Tibial nerve (tissue), 4 donors: ENCODE data around the gene PATL1. TPM values are rescaled to one million over a fixed set of nuclear protein-coding genes. Genes with fewer than 3 reads are reported as not detected.

ENCODE experiments used
- DNase-seq, 2 donors: peaks; one replicate each; pipeline ENCODE4 v3.0.0-alpha.2; 2019; ENCODE audit warnings: low spot score in 2 of 2
- H3K27ac ChIP-seq, 4 donors: fragments of 200-600 bp; sonication (generic) in 3 of 4; one replicate each; pipeline ENCODE4 v1.5.1; 2017 to 2019; ENCODE audit warnings: mild to moderate bottlenecking in 1 of 4
- H3K27me3 ChIP-seq, 2 donors: fragments of 200-600 bp; sonication (generic) in 1 of 2; one replicate each; pipeline versions ENCODE4 v1.5.1 to v1.6.0; 2017 to 2019
- H3K36me3 ChIP-seq, 3 donors: fragments of 200-600 bp; sonication (generic); one replicate each; pipeline ENCODE4 v1.5.1; 2018 to 2019
- H3K4me1 ChIP-seq, 4 donors: fragments of 200-600 bp; sonication (generic) in 3 of 4; one replicate each; pipeline ENCODE4 v1.5.1; 2017 to 2019
- H3K4me3 ChIP-seq, 4 donors: fragments of 200-600 bp; sonication (generic) in 3 of 4; one replicate each; pipeline ENCODE4 v1.5.1; 2017 to 2019; ENCODE audit warnings: mild to moderate bottlenecking in 1 of 4, moderate library complexity in 1 of 4
- H3K9me3 ChIP-seq, 4 donors: fragments of 200-600 bp; sonication (generic) in 3 of 4; one replicate each; pipeline ENCODE4 v1.5.1; 2017 to 2019
- CTCF ChIP-seq, 5 experiments: fragments of 200-600 bp in 3 of 5; fragments of 450-650 bp in 2 of 5; sonication (generic) in 3 of 5; IDR thresholded peaks; one replicate each; pipeline ENCODE4 v1.5.1; 2016 to 2019; ENCODE audit warnings: antibody characterized with exemption in 5 of 5, mild to moderate bottlenecking in 3 of 5, moderate library complexity in 2 of 5
- EP300 ChIP-seq, 2 donors: sonication (generic); formaldehyde crosslinking; IDR thresholded peaks; one replicate each; pipeline ENCODE4 v1.6.1; 2017; ENCODE audit warnings: antibody characterized with exemption in 2 of 2, mild to moderate bottlenecking in 1 of 2
- POLR2A ChIP-seq, 2 donors: fragments of 450-650 bp; IDR thresholded peaks; one replicate each; pipeline ENCODE4 v1.6.1; 2017; ENCODE audit warnings: antibody characterized with exemption in 2 of 2, mild to moderate bottlenecking in 2 of 2, moderate library complexity in 2 of 2
- WGBS, 2 donors: methylation state at CpG; one replicate each; pipeline ENCODE4 v1.1.5; 2018; 5-methylcytosine and 5-hydroxymethylcytosine counted together
- total RNA-seq, 4 donors: library from RNA; depleted of rRNA; stranded (reverse); fragments of >200 nt; gene quantifications; one replicate each; pipeline ENCODE4 v1.1.0, GENCODE V29; 2016

PATL1 gene
- 10 to 100 TPM; 11.4 to 16.1 (median 14.1) TPM for total RNA-seq

GRCh38 chr11:59668950-59669610, at the start of gene PATL1:
TSS of gene PATL1 (minus strand) at chr11:59669037. CDS start at chr11:59668895, 142 bp downstream.
- peak within 1 kb of the TSS; percentile 78 to 99 (median 90) for H3K4me3 ChIP-seq
- peaks cover 0 to 23% (median 0%) of the 10 kb centered on the region in 3 donors for H3K36me3 ChIP-seq
- peaks cover 0 to 49% (median 20%) of the 10 kb centered on the region in 4 donors for H3K4me1 ChIP-seq
- H3K9me3 ChIP-seq = no peaks in the 10 kb centered on the region
- DNase-seq = peak; percentile 98 to 99
- peak within 1 kb of the TSS; percentile 89 to 100 (median 98) for H3K27ac ChIP-seq
- peak; percentile 90 to 98 for TF ChIP-seq POLR2A (IDR thresholded peaks at IDR 0.05)
- TF ChIP-seq EP300 (IDR thresholded peaks at IDR 0.05) = peak; percentile 97 to 100
- peak in 2 of 5 experiments; percentile 28 to 44 for TF ChIP-seq CTCF (IDR thresholded peaks at IDR 0.05)
- WGBS, 2 donors = 0% methylated on average over 57 to 68 of the region's 68 CpGs
- no peaks in the 10 kb centered on the region for H3K27me3 ChIP-seq

DNA sequence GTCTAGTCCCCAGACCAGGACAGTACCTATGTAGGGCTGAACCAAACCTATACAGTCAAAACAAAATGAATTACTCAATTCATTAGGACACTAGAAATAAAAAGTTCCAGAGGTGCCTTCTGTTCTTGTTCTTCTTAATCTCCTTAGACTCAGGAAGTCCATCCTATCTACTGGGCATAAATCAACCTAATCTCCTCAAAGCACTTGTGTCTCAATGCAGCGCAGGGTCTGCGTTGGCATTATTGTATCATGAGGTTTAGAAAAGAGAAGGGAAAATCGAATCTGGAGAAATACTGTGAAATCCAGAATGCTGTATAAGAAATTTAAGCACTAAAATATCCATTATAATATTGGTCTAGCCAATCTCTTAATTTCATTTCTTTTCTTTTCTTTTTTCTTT, 47.2 kb upstream of the PATL1 start:
- no peak overlapping the region for H3K27ac ChIP-seq
- 67 to 70% methylated on average over 3 of the region's 3 CpGs for WGBS, 2 donors
- no peak for DNase-seq
- H3K4me3 ChIP-seq = no peak overlapping the region
- TF ChIP-seq EP300 (IDR thresholded peaks at IDR 0.05) (no peak), CTCF (IDR thresholded peaks at IDR 0.05) (no peak), POLR2A (IDR thresholded peaks at IDR 0.05) (no peak)
- H3K27me3 ChIP-seq = no peaks in the 10 kb centered on the region
- H3K36me3 ChIP-seq = no peaks in the 10 kb centered on the region
- H3K4me1 ChIP-seq = no peaks in the 10 kb centered on the region
- no peaks in the 10 kb centered on the region for H3K9me3 ChIP-seq

DNA sequence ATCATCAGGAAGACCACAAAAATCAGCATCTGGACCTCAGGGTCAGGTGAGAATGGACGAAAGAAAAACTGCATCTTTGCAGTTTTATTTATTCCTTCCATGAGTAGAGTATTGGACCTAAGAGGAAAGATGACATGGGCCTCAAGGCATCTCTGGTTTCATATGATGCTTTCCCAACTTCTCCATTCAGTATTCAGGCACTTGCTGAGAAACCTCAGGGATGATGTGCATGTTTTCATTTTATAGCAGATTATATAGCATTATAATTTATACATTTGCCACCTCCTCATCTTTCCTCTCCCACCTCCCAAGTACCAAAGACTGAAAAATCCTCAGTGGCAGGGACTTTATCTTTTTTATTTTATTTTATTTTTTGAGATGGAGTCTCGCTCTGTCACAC, 44.9 kb upstream of the PATL1 start, which contains the start of gene OR10V1:
TSS of gene OR10V1 (minus strand) at position 101 of the 400 bp plus-strand sequence. CDS start at position 101, 0 bp downstream.
- H3K4me3 ChIP-seq = no peak within 1 kb of the TSS
- no peaks in the 10 kb centered on the region for H3K36me3 ChIP-seq
- DNase-seq = no peak
- no peaks in the 10 kb centered on the region for H3K27me3 ChIP-seq
- WGBS, 2 donors = 83% methylated on average over 2 of the region's 2 CpGs
- H3K27ac ChIP-seq = no peak within 1 kb of the TSS
- no peaks in the 10 kb centered on the region for H3K4me1 ChIP-seq
- TF ChIP-seq POLR2A (IDR thresholded peaks at IDR 0.05) (no peak), CTCF (IDR thresholded peaks at IDR 0.05) (no peak), EP300 (IDR thresholded peaks at IDR 0.05) (no peak)
- no peaks in the 10 kb centered on the region for H3K9me3 ChIP-seq

GRCh38 chr11:59710136-59710847, 41.5 kb upstream of the PATL1 start:
- Histone ChIP-seq H3K27me3 (no peaks in the 10 kb centered on the region), H3K4me3 (no peak overlapping the region), H3K4me1 (no peaks in the 10 kb centered on the region), H3K27ac (no peak overlapping the region), H3K9me3 (no peaks in the 10 kb centered on the region), H3K36me3 (no peaks in the 10 kb centered on the region)
- no peak for DNase-seq
- 56 to 71% methylated on average over 3 of the region's 3 CpGs for WGBS, 2 donors
- TF ChIP-seq CTCF (IDR thresholded peaks at IDR 0.05) (no peak), EP300 (IDR thresholded peaks at IDR 0.05) (no peak), POLR2A (IDR thresholded peaks at IDR 0.05) (no peak)

DNA sequence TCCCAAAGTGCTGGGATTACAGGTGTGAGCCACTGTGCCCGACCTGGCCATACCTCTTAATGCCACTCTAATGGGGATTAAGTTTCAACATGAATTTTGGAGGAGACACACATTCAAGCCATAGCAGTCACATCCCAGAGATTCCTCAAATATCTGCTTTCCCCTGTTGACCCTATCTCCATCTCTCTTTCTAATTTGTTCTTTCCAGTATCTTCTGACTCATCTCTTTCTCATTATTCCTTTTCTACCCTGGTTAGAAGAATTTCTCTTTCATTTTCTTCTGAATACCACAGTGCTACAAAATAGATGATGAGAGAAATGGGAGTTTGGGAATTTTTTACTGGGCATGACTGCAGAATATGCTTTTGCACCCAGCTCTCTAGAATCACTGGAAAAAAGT, 39.7 kb upstream of the PATL1 start:
- H3K4me1 ChIP-seq = no peaks in the 10 kb centered on the region
- no peaks in the 10 kb centered on the region for H3K36me3 ChIP-seq
- no peak overlapping the region for H3K4me3 ChIP-seq
- H3K9me3 ChIP-seq = no peaks in the 10 kb centered on the region
- 67% methylated on average over 1 of the region's 1 CpG for WGBS, 2 donors
- DNase-seq = no peak
- H3K27me3 ChIP-seq = no peaks in the 10 kb centered on the region
- no peak overlapping the region for H3K27ac ChIP-seq
- TF ChIP-seq POLR2A (IDR thresholded peaks at IDR 0.05) (no peak), CTCF (IDR thresholded peaks at IDR 0.05) (no peak), EP300 (IDR thresholded peaks at IDR 0.05) (no peak)
